IPS DF 4.7 (cell line): Measurements from ENCODE around the gene TBPL1.

Experiments used
- DNase-seq: peaks from one replicate; pipeline ENCODE4 v3.0.0-alpha.2; 2013; ENCODE audit warnings: low spot score; ENCODE audit errors: extremely low read depth

The TBPL1 gene

DNA sequence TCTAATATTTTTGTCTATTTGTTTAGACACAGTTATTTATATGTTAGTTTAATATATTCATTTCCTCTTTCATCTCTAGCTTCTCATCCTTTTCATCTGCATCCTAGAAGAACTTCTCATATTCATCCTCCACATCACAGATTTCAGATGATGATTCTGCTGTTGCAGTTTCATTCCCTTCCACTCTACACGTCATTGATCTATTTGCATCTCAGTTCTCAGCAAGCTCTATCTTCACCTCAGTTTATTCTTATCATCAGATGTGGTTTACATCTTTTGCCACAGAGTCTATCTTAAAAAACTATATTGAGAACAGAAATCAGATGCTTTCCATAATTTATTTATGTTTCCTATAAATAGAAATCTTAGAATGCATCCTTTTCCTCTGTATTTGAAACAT is 86.1 kb downstream of the TBPL1 start:
- no peak for DNase-seq
